DLD1 (cell line): Measurements from ENCODE around the gene ACYP2.
"Not testable (repeated sequence)": the region's sequence is repeated elsewhere in the genome, so short reads cannot be mapped to it uniquely, and the experiment has no call there.

Source experiments
- in situ Hi-C: cut with HindIII; loops from 2 replicates; pipeline ENCODE4 v1.10.0; 2017; ENCODE audit warnings: low sequenced_read_pairs

ACYP2 gene

DNA sequence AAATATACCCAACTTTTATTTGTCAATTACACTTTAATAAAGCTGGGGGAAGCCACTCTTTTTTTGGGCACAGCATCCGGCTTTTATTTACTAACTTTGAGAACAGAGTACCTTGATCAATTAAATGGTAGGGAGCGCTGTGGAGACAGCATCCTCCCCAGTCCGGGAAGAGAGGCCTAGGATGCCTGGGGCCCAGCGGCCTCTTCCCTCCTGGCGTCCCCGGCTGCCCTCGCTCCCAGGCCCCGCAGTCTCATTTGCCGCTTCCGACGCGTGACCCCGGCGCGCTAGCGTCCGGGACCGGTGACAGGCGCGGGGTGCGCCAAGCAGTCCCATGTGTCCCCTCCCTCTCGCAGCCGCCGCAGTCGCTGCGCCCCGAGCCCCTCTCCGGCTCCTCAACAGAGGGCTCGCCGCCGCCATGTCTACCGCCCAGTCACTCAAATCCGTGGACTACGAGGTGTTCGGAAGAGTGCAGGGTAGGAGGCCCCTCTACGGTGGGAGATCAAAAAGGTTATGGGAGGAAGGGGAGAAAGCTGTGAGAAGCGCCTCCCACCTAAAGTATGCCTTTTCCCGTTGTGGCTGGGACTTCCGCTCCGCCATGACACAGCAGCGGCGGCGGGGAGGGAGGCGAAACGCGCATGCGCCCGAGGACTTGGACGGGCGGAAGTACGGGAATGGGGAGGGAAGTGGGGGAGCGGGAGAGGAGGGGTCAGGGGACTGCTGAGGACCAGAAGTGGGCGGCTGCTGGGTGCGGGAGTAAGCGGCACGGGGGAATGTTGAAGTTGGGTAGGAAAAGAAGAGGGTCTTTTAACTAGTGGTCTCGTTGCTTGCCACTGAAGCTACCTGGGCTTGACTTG, at the start of gene ACYP2:
Gene ACYP2, plus strand, starts transcription at position 332 of the 854 bp plus-strand sequence.
- in situ Hi-C loops = no loop called here

DNA sequence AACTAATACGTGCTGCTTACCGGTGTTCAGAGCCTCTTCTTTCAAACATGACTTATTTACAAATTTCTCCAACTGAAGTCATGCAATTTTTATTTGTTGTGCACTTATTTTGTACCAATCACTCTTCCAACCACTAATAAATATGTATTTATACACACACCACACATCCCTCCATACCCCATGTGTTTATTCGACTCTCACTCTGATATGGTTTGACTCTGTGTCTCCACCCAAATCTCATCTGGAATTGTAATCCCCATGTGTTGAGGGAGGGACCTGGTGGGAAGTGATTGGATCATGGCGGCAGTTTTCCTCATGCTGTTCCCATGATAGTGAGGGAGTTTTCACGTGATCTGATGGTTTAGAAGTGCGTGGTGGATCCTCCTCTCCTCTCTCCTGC, 49.5 kb upstream of the ACYP2 start:
- in situ Hi-C loops = no loop called here

DNA sequence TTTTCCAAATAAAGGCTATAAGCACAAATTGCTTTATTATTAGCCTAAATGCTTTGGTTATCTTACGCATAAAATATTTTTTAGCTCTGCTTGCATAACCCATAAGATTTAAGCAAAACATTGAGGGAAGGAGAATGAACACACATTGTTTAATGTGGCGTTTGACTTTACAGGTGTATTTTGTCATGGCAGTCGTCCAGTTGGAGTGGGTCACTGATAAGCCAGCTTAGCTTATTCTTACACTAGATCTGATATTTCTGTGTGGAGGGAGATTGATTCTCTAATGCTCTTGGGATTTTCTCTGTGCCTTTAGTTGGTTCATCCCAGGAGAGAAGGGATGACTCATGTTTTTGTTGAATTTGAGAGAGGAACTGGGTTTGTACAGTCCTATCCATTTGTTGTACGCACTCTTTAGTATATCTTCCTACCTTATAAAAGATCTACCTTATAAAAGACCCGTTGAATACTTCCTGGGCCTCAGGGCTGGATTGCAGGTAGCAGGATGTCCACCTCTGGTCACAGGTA, 47.5 kb upstream of the ACYP2 start:
- in situ Hi-C loops = no loop called here

DNA sequence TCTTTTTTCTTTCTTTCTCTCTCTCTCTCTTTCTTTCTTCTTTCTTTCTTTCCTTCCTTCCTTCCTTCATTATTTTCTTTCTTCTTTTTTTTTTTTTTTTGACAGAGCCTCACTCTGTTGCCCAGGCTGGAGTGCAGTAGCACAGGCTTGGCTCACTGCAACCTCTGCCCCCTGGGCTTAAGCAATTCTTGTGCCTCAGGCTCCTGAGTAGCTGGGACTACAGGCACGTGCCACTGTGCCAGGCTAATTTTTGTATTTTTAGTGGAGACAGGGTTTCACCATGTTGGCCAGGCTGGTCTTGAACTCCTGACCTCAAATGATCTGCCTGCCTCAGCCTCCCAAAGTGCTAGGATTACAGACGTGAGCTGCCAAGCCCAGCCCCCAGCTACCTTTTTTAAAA, 42.9 kb upstream of the ACYP2 start:
- in situ Hi-C loops = not testable (repeated sequence)

DNA sequence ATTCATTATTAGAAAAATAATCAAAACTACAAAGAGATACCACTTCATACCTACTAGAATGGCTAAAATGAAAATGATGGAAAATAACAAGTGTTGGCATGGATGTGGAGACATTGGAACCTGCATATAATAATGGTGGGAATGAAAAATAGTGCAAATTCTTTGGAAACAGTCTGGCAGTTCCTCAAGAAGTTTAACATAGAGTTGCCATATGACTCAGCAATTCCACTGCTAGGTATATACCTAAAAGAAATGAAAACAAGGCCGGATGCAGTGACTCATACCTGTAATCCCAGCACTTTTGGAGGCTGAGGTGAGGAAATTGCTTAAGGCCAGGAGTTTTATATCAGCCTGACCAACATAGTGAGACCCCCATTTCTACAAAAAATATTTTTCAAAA, 41.6 kb upstream of the ACYP2 start:
- in situ Hi-C loops = no loop called here

DNA sequence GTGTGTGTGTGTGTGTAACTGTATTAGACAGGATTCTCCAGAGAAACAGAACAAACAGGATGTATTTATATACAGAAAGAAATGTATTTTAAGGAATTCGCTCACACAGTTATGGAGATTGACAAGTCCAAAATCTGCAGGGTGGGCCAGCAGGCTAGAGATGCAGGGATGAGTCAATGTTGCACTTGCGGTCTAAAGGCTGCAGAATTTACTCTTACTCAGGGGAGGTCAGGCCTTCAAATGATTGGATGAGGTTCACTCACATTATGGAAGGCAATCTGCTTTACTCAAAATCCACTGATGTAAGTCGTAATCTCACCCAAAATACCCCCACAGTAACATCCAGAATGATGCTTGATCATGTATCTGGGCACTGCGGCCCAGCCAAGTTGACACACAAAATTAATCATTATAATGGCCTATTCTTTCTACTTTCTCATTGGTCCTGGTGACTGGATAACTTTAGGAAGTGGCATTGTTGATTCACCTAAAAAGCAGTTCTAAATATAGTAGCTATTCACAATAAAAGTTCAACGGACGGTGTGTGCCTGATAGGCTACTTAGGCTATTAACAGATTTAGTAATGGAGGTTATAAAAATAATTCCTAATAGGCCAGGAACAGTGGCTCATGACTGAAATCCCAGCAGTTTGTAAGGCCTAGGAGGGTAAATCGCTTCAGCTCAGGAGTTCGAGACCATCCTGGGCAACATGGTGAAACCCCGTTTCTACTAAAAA, 40.6 kb upstream of the ACYP2 start:
- in situ Hi-C loops = no loop called here

DNA sequence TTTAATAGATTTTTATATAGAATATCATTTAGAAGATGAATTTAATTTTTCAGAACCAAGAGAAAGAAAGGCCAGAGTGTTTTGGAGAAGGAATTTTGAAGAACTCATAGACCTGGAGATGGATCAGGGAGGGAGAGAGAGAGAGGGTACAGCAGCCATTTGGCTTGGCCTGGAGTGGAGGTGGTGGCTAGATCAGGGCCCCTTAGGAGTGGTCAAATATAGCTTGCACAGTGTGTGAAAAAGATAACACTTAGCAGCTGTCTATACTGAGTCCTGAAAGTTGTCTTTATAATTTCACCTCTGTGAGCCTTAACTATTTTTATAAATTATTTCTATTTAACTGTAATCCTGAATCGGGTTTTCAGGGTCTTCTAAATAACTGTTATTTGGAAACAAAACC, 38.8 kb upstream of the ACYP2 start:
- in situ Hi-C loops = no loop called here

DNA sequence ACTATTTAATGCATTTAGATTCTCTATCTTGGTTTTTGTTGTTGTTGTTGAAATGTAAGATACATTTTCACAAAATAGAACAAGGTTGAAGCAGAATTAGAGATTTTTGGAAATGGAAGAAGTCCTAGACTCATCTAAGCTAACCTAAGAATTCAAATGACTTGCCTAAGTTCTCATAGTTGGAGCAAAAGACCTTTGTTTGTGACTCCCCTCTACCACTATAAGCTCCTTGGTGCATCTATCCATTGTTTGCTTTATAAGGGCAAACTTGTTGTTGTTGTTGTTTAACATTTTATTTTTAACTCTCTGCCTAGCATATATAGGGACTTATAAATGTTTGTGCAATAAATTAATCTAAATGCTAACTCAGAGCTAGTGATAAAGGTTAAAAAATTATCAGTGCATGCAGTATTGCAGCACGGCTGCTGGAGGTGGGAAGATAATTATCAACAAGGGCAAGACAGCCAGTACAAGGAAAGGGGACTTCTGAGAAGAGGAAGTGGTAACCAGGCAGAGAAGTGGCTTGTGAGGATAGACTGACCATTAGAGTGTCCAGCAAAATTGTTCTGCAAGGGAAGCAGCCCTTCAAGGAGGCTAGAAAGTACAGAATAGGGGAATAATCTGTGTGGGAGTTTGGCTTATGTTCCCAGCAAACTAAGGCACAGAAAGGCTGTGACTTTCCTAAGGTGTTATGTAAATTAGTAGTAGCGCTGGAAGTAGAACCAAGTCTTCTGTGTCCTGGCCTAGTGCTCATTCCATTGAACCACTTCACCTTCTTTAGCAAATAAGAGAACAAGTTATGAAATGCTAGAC, 38.1 kb upstream of the ACYP2 start:
- in situ Hi-C loops = no loop called here

DNA sequence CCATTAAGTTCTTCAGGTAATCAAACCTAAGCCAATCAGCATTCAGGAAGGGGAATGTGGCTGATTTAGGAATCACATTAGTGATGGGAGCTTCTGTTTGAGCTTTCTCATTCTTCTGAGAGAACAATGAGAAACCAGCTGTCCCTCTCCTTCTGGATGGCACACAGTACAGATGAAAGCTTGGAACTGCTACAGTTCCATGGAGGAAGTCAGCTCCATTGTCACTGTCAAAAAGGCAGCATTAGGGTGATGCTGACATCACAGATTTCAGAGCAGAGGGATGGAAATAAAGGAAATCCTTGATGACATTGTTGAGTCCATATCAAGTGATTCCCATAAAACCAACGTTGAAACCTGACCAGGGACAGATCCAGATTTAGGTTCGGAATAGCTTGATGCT, 36.1 kb upstream of the ACYP2 start:
- in situ Hi-C loops = no loop called here

DNA sequence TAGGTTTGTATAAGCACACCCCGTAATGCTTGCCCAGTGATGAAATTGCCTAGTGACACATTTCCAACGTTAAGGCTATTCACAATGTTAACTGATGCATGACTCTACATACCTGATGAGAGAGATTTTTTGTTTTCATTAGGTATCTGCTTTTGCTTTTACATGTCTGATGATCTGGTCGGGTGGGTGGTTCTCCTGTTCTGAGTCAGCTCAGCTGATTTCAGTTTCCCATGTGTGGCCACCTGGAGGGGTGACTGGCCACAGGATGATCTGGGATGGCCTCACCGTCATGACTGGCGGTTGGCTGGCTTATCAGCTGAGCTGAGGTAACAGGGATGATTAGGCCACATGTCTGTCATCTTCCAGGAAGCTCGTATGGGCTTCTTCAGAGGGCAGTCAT, 33.8 kb upstream of the ACYP2 start:
- in situ Hi-C loops = no loop called here

DNA sequence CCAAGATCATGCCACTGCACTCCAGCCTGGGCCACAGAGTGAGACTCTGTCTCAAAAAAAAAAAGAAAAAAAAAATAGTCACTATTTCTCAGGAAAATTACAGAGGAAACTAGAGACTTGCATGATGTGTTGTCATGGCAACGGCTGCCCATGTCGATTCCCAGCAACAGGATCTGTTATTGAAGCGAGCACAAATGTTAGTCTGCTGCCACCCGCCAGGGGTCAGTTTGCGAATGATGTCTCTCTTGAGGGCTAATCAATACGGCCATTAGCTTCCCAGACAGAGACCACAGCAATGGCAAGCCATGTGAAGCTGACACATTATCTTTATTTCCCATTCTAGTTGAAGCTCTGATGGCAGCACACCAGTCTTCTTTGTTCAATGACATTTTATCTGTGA, 32.4 kb upstream of the ACYP2 start:
- in situ Hi-C loops = no loop called here

DNA sequence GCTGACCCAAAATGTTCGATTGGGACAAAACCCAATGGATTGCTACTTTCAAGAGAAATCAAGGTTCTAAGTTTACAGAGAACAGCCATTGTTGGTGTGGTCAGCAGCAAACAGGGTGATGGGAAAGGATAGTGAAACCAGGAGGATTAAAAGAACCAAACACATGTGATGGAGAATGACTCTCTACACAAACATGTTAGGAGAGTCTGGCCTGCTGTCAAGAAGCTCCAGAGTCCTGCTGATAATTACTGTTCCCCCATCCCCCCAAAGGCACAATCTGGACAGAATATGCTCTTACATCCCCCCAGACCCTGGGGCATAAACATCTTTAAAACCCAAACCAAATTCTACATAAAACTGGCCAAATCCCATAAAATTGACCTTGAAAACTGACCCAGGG, 32.0 kb upstream of the ACYP2 start:
- in situ Hi-C loops = no loop called here

DNA sequence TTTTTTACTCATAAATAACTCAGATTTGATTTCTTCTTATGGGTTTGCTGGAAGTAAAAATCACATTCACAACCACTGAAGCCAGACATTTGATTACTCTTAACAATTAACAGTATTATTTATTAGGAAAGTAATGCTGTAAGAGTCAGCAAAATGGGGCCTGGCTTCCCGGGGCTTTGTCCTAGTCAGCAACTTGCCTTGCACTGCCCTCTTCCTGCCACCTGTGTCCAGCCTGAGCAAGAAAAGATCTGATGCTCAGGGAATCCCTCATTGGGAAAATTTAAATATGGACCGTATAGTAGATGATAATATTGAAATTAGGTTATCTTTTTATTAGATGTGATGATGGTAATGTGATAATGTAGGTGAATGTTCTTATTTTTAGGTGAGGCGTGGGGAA, 30.8 kb upstream of the ACYP2 start:
- in situ Hi-C loops = no loop called here

DNA sequence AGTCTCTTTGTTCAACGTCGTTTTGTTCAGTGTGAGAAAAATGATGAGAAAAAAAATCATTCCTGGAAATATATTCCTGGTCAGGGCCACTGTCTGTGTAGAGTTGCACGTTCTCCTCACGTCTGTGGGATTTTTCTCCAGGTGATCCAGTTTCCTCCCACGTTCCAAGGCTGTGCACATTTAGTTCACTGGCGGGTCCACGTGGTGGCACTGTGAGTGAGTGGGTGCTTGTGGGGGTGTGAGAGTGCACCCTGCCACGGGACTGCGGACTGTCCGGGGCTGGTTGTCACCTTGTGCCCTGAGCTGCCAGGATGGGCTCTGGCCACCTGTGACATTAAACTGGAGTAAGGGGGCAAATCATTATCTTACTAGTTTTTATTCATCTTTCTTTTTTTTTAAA, 30.3 kb upstream of the ACYP2 start:
- in situ Hi-C loops = no loop called here

DNA sequence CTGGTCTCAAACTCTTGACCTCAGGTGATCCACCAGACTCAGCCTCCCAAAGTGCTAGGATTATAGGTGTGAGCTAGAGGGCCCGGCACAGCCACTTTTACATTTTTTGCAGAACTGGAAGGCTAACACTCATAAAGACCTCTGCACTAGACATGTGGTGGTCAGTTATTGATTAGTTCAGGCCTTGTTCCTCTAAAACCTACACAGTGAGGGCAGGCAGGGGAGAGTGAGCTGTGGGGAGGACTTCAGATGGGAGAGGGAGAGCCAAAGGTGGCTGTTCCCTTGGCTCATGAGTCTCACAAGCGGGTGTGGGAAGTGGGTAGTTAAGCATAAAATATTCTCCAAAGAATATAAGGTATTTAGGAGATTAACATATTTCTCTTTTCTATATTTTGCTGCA, 29.3 kb upstream of the ACYP2 start:
- in situ Hi-C loops = no loop called here

DNA sequence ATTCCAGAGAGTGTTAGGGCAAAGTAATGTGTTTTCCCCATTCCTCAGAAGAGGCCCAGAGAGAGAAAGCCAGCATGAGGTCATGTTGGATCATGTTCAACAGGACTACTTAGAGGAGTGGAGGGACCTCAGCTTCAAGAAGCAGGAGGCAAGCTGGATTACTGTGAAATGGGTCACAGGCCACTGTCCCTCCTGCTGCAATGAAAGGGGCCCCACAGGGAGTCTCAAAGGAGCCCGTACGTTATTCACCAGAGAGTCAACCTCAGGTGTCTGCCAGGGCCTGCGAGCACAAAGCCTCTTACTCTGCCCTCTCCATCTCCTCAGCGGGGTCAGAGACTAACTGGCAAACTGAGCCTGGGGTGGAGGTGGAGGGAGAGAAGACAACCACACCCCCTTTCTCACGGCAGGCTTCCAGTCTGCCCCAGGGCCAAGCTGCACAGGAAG, 27.2 kb upstream of the ACYP2 start:
- in situ Hi-C loops = no loop called here

DNA sequence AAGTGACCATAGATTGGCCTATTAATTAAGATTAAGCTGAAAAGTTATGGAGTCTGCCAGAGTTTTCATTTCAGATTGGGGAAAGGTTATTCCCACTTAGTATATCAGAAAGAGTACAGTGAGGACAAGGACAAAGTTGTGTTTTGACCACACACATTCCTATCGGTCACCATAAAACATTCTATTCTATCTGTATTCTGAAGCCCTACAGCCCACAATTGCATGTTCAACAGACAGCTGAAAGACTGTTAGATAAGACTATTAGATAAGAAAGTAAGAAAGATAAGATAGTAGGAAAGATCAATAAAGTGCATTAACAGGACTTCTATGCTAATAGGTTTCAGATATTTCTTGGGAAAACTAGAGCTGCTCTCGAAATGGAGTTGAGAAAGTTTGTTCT, 26.7 kb upstream of the ACYP2 start:
- in situ Hi-C loops = no loop called here

DNA sequence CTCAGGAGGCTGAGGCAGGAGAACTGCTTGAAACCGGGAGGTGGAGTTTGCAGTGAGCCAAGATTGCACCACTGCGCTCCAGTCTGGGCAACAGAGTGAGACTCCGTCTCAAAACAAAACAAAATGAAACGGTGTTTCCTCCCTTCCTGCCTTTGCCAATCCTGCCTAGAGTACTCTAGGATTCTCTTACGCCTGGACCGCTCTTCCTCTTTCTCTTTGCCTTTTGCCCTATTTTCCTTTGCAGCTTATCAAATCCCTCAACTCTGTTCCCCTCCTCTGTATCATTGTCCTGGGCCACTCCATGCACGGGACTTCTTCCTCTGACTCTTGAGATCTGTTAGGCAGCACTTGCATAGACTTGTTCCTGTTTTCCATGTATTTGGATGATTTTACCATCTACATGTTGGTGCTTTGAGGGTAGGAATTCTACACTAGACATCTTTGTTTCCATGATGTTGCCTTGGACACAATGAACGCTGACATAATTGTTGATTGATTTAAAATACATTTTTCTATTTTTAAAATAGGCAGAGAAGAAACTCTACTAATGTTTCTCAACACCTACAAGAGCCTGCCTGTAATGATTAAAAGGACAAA, 24.8 kb upstream of the ACYP2 start:
- in situ Hi-C loops = no loop called here

DNA sequence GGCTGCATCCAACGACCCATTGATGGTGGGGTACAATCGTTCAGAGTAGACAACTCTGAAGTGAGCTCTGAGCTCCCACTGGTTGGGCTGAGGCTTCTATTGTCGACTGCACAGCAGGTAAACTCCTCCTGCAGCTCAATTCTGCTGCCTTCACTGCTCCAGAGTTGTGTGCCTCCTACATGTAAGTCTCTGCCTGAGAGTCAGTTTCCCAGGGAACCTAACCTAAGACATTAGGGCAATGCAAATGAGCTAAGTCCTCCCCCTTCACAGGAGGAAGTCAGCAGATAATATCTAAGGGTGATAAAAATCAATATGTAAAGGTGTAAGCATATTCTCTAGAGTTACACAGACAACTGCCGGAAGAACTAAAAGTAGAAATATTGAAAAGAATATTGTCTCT, 22.5 kb upstream of the ACYP2 start:
- in situ Hi-C loops = no loop called here

DNA sequence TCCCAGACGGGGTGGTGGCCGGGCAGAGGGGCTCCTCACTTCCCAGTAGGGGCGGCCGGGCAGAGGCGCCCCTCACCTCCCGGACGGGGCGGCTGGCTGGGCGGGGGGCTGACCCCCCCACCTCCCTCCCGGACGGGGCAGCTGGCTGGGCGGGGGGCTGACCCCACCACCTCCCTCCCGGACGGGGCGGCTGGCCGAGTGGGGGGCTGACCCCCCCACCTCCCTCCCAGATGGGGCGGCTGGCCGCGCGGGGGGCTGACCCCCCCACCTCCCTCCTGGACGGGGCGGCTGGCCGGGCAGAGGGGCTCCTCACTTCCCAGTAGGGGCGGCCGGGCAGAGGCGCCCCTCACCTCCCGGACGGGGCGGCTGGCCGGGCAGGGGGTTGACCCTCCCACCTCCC, 20.0 kb upstream of the ACYP2 start:
- in situ Hi-C loops = not testable (repeated sequence)

DNA sequence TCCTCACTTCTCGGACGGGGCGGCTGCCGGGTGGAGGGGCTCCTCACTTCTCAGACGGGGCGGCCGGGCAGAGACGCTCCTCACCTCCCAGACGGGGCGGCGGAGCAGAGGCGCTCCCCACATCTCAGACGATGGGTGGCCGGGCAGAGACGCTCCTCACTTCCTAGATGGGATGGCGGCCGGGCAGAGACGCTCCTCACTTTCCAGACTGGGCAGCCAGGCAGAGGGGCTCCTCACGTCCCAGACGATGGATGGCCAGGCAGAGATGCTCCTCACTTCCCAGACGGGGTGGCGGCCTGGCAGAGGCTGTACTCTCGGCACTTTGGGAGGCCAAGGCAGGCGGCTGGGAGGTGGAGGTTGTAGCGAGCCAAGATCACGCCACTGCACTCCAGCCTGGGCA, 19.3 kb upstream of the ACYP2 start:
- in situ Hi-C loops = not testable (repeated sequence)
